HEK293T (cell line): ENCODE data around the gene TPRA1.

Source experiments
- BHLHE40 ChIP-seq: fragments of 450-650 bp; IDR thresholded peaks from 2 replicates; pipeline ENCODE4 v1.6.1; 2016; ENCODE audit warnings: mild to moderate bottlenecking, moderate library complexity, borderline replicate concordance
- FOXK2 ChIP-seq: fragments of 450-650 bp; IDR thresholded peaks from 2 replicates; pipeline ENCODE4 v1.6.1; 2016; ENCODE audit warnings: mild to moderate bottlenecking
- FOXM1 ChIP-seq: fragments of 450-650 bp; IDR thresholded peaks from 2 replicates; pipeline ENCODE4 v1.6.1; 2017; ENCODE audit warnings: mild to moderate bottlenecking, borderline replicate concordance
- L3MBTL2 ChIP-seq: fragments of 450-650 bp; conservative IDR thresholded peaks from 2 replicates; pipeline ENCODE4 v1.6.1; 2016; ENCODE audit warnings: mild to moderate bottlenecking
- NFRKB ChIP-seq: fragments of 450-650 bp; IDR thresholded peaks from 2 replicates; pipeline ENCODE4 v1.6.1; 2016; ENCODE audit warnings: mild to moderate bottlenecking, moderate library complexity
- SP1 ChIP-seq: fragments of 450-650 bp; IDR thresholded peaks from 2 replicates; pipeline ENCODE4 v1.6.1; 2017

GRCh38 chr3:127637971-127638370 lies 47.4 kb upstream of the TPRA1 start:
- TF ChIP-seq NFRKB: no peak
- no peak for TF ChIP-seq SP1
- TF ChIP-seq FOXK2: no peak
- TF ChIP-seq FOXM1: no peak
- TF ChIP-seq BHLHE40: no peak
- TF ChIP-seq L3MBTL2: no peak
